ENCODE data around the gene ATP6V1C2.

DNA sequence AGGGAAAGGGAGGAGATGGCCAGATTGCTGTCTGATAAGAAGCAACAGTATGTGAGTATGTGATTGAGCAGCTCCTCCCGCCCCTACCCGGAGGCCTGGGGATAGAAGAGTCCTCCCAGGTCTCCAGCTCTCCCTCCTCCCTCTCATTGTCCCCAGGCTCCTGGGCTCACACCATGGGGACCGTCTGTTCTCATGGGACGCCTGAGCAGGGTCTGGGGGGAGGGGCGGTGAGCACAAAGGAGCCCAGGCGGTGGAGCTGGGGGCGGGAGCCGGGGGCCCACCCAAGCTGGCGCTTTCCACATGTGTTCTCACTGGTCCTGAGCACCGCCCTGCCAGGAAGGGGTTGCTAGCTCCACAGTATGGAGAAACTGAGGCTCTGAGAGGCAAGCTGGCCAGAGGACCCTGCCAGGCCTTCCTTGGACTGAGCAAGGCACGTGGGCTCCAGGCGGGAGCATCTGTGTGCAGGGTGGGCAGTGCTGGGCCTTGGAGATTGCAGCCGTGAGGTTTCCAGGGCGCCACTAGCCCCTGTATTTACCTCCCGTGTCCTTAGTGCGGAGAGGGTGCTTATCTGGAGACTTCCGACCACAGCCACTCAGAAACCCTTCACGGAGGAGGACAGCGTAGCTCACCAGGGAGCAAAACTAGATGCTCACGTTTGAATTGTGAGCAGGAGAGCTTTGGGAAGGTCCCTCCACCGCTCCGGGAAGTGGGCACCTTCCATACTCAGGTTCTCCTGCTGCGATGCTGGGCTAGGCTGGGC is 53.8 kb downstream of the ATP6V1C2 start:
- TF ChIP-seq, protein P1, sequence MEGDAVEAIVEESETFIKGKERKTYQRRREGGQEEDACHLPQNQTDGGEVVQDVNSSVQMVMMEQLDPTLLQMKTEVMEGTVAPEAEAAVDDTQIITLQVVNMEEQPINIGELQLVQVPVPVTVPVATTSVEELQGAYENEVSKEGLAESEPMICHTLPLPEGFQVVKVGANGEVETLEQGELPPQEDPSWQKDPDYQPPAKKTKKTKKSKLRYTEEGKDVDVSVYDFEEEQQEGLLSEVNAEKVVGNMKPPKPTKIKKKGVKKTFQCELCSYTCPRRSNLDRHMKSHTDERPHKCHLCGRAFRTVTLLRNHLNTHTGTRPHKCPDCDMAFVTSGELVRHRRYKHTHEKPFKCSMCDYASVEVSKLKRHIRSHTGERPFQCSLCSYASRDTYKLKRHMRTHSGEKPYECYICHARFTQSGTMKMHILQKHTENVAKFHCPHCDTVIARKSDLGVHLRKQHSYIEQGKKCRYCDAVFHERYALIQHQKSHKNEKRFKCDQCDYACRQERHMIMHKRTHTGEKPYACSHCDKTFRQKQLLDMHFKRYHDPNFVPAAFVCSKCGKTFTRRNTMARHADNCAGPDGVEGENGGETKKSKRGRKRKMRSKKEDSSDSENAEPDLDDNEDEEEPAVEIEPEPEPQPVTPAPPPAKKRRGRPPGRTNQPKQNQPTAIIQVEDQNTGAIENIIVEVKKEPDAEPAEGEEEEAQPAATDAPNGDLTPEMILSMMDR (IDR thresholded peaks at IDR 0.05) = no peak
- no peak for TF ChIP-seq POLR2A (IDR thresholded peaks at IDR 0.05)

All from heart left ventricle (tissue), 13 donors.